Measurements from ENCODE around the gene PCGF3.

The PCGF3 gene, protein sequence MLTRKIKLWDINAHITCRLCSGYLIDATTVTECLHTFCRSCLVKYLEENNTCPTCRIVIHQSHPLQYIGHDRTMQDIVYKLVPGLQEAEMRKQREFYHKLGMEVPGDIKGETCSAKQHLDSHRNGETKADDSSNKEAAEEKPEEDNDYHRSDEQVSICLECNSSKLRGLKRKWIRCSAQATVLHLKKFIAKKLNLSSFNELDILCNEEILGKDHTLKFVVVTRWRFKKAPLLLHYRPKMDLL

DNA sequence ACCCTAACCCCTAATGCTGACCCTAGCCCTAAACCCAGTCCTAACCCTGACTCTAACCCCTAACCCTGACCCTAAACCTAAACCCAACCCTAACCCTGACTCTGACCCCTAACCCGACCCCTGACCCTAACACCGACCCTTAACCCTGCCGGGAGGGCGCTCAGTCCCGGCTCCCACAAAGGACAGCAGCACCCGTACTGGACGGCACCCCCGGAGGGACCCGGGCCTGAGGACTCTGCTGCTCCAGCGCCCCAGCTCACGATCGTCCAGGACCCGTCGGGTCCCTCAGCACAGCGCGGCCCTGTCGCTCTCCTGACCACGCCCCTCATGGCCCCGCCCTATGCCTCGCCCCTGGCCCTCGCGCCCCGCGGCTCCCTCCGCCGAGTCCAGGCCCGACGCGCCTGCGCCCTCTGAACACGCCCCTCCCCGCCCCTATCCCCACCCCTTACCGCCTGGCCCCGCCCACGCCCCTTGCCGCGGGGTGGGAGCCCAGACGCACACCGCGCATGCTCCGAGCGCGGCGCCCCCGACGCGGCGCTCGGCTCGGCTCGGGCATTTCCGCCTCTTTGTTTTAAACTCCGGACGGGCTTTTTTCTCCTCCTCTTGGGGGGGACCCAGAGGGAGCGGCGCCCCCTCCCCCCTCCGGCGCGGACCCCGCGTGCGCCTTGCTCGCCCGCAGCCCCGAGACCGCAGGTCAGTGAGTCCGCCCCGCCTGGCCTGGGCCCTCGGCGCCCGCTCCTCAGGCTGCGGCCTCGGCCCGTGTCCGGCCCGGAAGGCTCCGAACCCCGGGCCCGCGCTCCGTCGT is at the start of gene PCGF3:
PCGF3 (plus strand) TSS at position 555 of the 805 bp plus-strand sequence. CDS start 27,849 bp downstream, outside the sequence.
- no peaks in the 10 kb centered on the region for H3K9me3 ChIP-seq (ENCODE audit: control insufficient read depth in 5 of 5, low read length in 5 of 5)
- H3K27ac ChIP-seq (ENCODE audit: low read depth, low read length): peak within 1 kb of the TSS; percentile 57
- H3K9ac ChIP-seq (ENCODE audit: low read length in 5 of 5): peak within 1 kb of the TSS; percentile 93 to 100 (median 97)
- H3K4me3 ChIP-seq (ENCODE audit: low read depth in 1 of 5, low read length in 5 of 5): peak within 1 kb of the TSS; percentile 77 to 83 (median 78)
- H3K27me3 ChIP-seq (ENCODE audit: control insufficient read depth in 5 of 5, insufficient read depth in 4 of 5, low read length in 5 of 5): no peaks in the 10 kb centered on the region
- peaks cover 4 to 51% (median 36%) of the 10 kb centered on the region in 5 donors for H3K4me1 ChIP-seq (ENCODE audit: control insufficient read depth in 5 of 5, insufficient read depth in 5 of 5, low read length in 5 of 5)
- H3K36me3 ChIP-seq (ENCODE audit: control insufficient read depth in 5 of 5, insufficient read depth in 5 of 5, low read length in 5 of 5): peaks cover 0 to 3% (median 0%) of the 10 kb centered on the region in 5 donors

DNA sequence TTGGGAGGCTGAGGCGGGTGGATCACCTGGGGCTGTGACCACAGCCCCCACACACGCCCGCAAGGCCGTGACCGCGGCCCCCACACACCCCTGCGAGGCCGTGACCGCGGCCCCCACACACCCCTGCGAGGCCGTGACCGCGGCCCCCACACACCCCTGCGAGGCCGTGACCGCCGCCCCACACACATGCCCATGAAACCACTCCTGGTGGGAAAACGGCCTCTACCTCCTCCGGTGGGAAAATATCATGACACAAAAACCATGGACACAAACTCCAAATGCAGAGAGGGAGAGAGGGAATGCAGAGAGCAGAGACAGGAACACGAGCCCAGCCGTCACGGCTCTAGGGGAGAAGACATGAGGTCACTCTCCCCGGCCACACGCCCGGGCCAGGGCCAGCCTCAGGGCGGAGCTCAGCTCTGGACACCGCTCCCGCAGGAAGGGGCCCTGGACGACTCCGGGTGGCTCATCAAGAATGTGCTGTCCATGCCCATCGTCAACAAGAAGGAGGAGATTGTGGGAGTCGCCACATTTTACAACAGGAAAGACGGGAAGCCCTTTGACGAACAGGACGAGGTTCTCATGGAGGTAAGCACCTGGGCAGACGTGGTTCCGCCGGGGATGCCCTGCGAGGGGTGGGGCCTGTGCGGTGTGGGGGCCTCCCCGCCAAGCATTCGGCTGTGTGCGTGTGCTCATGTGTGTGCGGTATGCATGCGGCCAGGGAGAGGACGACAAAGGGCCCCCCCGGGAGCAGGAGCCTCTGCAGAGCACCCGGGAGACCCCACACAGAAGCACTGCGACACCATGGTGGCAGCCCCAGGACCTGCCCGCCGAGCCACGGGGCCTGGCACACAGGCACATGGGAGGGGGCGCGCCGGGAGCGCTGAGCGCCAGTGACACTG is 48.9 kb upstream of the PCGF3 start:
- Histone ChIP-seq H3K9me3 (ENCODE audit: control insufficient read depth in 5 of 5, low read length in 5 of 5) (no peaks in the 10 kb centered on the region), H3K4me3 (ENCODE audit: low read depth in 1 of 5, low read length in 5 of 5) (no peak overlapping the region), H3K4me1 (ENCODE audit: control insufficient read depth in 5 of 5, insufficient read depth in 5 of 5, low read length in 5 of 5) (peaks cover 0 to 3% (median 0%) of the 10 kb centered on the region in 5 donors), H3K27me3 (ENCODE audit: control insufficient read depth in 5 of 5, insufficient read depth in 4 of 5, low read length in 5 of 5) (peaks cover 6 to 27% (median 13%) of the 10 kb centered on the region in 5 donors), H3K9ac (ENCODE audit: low read length in 5 of 5) (no peak overlapping the region), H3K36me3 (ENCODE audit: control insufficient read depth in 5 of 5, insufficient read depth in 5 of 5, low read length in 5 of 5) (no peaks in the 10 kb centered on the region), H3K27ac (ENCODE audit: low read depth, low read length) (no peak overlapping the region)

DNA sequence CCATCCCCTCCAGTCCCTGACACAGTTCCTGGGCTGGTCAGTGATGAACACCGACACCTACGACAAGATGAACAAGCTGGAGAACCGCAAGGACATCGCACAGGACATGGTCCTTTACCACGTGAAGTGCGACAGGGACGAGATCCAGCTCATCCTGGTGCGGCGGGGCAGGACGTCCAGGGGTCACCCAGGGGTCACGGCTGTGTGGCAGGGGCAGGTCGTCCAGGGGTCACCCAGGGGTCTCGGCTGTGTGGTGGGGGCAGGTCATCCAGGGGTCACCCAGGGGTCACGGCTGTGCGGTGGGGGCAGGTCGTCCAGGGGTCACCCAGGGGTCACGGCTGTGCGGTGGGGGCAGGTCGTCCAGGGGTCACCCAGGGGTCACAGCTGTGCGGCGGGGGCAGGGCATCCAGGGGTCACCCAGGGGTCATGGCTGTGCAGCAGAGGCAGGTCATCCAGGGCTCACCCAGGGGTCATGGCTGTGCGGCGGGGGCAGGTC is 48.2 kb upstream of the PCGF3 start:
- no peaks in the 10 kb centered on the region for H3K9me3 ChIP-seq (ENCODE audit: control insufficient read depth in 5 of 5, low read length in 5 of 5)
- peaks cover 0 to 3% (median 0%) of the 10 kb centered on the region in 5 donors for H3K4me1 ChIP-seq (ENCODE audit: control insufficient read depth in 5 of 5, insufficient read depth in 5 of 5, low read length in 5 of 5)
- H3K27ac ChIP-seq (ENCODE audit: low read depth, low read length): no peak overlapping the region
- H3K4me3 ChIP-seq (ENCODE audit: low read depth in 1 of 5, low read length in 5 of 5): no peak overlapping the region
- H3K9ac ChIP-seq (ENCODE audit: low read length in 5 of 5): no peak overlapping the region
- H3K36me3 ChIP-seq (ENCODE audit: control insufficient read depth in 5 of 5, insufficient read depth in 5 of 5, low read length in 5 of 5): no peaks in the 10 kb centered on the region
- peaks cover 6 to 23% (median 17%) of the 10 kb centered on the region in 5 donors for H3K27me3 ChIP-seq (ENCODE audit: control insufficient read depth in 5 of 5, insufficient read depth in 4 of 5, low read length in 5 of 5)

DNA sequence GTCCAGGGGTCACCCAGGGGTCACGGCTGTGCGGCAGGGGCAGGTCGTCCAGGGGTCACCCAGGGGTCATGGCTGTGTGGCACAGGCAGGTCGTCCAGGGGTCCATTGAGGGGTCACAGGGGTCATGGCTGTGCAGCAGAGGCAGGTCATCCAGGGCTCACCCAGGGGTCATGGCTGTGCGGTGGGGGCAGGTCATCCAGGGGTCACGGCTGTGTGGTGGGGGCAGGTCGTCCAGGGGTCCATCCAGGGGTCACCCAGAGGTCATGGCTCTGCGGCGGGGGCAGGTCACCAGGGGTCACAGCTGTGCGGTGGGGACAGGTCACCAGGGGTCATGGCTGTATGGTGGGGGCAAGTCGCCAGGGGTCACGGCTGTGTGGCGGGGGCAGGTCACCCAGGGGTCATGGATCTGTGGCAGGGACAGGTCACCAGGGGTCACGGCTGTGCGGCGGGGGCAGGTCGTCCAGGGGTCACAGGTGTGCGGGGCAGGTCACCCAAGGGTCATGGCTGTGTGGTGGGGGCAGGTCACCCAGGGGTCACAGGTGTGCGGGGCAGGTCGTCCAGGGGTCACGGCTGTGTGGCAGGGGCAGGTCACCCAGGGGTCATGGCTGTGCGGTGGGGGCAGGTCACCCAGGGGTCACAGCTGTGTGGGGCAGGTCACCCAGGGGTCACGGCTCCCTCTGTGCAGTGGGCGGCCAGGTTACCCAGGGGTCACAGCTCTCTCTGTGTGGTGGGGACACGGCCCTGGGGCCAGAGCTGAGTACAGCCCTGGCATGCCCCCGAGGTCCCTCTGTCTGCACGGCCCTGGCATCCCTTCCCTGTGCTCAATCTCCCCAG is 47.6 kb upstream of the PCGF3 start:
- no peak overlapping the region for H3K27ac ChIP-seq (ENCODE audit: low read depth, low read length)
- H3K36me3 ChIP-seq (ENCODE audit: control insufficient read depth in 5 of 5, insufficient read depth in 5 of 5, low read length in 5 of 5): no peaks in the 10 kb centered on the region
- H3K4me3 ChIP-seq (ENCODE audit: low read depth in 1 of 5, low read length in 5 of 5): no peak overlapping the region
- H3K9ac ChIP-seq (ENCODE audit: low read length in 5 of 5): no peak overlapping the region
- H3K27me3 ChIP-seq (ENCODE audit: control insufficient read depth in 5 of 5, insufficient read depth in 4 of 5, low read length in 5 of 5): peaks cover 6 to 25% (median 18%) of the 10 kb centered on the region in 5 donors
- H3K4me1 ChIP-seq (ENCODE audit: control insufficient read depth in 5 of 5, insufficient read depth in 5 of 5, low read length in 5 of 5): peaks cover 0 to 3% (median 1%) of the 10 kb centered on the region in 5 donors
- H3K9me3 ChIP-seq (ENCODE audit: control insufficient read depth in 5 of 5, low read length in 5 of 5): no peaks in the 10 kb centered on the region

DNA sequence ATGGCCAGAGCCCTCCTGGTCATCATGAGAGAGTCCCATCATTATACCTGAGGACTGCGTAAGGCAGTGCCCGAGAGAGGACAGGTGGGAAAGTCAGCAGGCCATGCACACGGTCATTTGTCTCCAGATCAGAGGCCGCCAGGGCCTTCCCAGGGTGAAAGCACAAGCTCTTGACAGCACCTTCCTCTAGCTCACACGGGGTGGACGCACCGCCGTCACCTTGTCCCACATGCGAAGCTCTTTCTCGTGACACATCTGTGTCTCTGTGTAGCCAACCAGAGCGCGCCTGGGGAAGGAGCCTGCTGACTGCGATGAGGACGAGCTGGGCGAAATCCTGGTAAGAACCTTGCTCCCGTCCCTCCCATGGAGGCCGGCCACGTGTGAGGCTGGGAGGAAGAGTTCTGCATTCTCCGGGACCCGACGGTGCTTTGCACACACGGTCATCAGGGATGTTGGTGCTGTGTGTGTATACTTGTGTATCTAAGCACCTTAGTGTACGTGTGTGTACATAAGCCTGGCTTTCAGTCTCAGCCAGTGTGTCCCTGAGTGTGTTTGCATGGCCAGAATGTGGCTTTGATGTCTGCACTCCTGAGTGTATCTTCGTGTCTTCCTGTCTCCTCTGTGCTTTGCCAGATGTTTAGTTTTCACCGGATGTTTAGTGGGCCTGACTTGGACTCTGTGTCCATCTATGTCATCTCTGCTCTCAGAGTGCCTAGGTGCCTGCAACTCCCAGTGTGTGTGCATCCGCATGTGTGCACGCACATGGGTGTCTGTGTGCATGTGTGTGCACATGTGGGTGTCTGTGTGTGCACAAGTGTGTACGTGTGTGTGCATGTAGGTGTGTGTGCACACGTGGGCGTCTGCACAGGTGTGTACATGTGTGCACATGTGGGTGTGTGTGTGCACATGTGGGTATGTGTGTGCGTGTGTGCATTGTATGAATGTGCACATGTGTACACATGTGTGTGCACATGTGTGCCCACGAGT is 46.7 kb upstream of the PCGF3 start:
- no peaks in the 10 kb centered on the region for H3K36me3 ChIP-seq (ENCODE audit: control insufficient read depth in 5 of 5, insufficient read depth in 5 of 5, low read length in 5 of 5)
- H3K27ac ChIP-seq (ENCODE audit: low read depth, low read length): no peak overlapping the region
- peaks cover 0 to 11% (median 8%) of the 10 kb centered on the region in 5 donors for H3K4me1 ChIP-seq (ENCODE audit: control insufficient read depth in 5 of 5, insufficient read depth in 5 of 5, low read length in 5 of 5)
- H3K9ac ChIP-seq (ENCODE audit: low read length in 5 of 5): no peak overlapping the region
- no peak overlapping the region for H3K4me3 ChIP-seq (ENCODE audit: low read depth in 1 of 5, low read length in 5 of 5)
- H3K9me3 ChIP-seq (ENCODE audit: control insufficient read depth in 5 of 5, low read length in 5 of 5): no peaks in the 10 kb centered on the region
- H3K27me3 ChIP-seq (ENCODE audit: control insufficient read depth in 5 of 5, insufficient read depth in 4 of 5, low read length in 5 of 5): peaks cover 6 to 27% (median 21%) of the 10 kb centered on the region in 5 donors

DNA sequence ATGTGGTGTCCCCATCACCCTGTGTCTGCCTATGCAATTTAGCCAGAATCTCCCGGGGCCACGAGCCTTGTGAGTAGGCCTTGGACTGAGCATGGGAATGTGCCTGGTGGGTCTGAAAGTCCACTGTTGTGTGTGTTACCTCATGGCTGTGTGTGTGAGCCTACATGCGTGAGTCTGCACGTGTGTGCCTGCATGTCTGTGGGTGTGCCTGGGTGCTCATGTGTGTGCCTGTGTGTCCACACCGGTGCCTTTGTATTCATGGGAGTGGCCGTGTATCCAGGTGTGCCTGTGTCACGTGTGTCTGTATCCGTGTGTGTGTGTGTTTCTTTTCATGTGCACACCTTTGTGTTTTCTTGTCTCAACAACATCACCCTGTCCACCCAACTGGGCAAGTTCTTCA is 45.8 kb upstream of the PCGF3 start:
- Histone ChIP-seq H3K9me3 (ENCODE audit: control insufficient read depth in 5 of 5, low read length in 5 of 5) (no peaks in the 10 kb centered on the region), H3K27ac (ENCODE audit: low read depth, low read length) (no peak overlapping the region), H3K9ac (ENCODE audit: low read length in 5 of 5) (no peak overlapping the region), H3K4me1 (ENCODE audit: control insufficient read depth in 5 of 5, insufficient read depth in 5 of 5, low read length in 5 of 5) (peaks cover 0 to 13% (median 11%) of the 10 kb centered on the region in 5 donors), H3K4me3 (ENCODE audit: low read depth in 1 of 5, low read length in 5 of 5) (no peak overlapping the region), H3K36me3 (ENCODE audit: control insufficient read depth in 5 of 5, insufficient read depth in 5 of 5, low read length in 5 of 5) (no peaks in the 10 kb centered on the region), H3K27me3 (ENCODE audit: control insufficient read depth in 5 of 5, insufficient read depth in 4 of 5, low read length in 5 of 5) (peaks cover 6 to 25% (median 18%) of the 10 kb centered on the region in 5 donors)

DNA sequence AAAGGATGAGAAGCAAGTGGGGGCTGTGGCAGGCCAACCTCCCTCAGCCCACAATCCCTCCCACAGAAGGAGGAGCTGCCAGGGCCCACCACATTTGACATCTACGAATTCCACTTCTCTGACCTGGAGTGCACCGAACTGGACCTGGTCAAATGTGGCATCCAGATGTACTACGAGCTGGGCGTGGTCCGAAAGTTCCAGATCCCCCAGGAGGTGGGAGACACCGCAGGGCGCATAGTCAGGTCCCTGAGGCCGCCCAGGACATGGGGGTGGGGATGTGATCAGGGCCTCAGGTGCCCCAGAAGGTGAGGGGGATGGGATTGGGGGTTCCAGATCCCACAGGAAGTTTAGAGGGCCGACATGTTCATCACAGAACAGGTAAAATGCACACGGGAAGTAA is 45.2 kb upstream of the PCGF3 start:
- peaks cover 0 to 13% (median 11%) of the 10 kb centered on the region in 5 donors for H3K4me1 ChIP-seq (ENCODE audit: control insufficient read depth in 5 of 5, insufficient read depth in 5 of 5, low read length in 5 of 5)
- no peak overlapping the region for H3K9ac ChIP-seq (ENCODE audit: low read length in 5 of 5)
- H3K36me3 ChIP-seq (ENCODE audit: control insufficient read depth in 5 of 5, insufficient read depth in 5 of 5, low read length in 5 of 5): no peaks in the 10 kb centered on the region
- no peak overlapping the region for H3K4me3 ChIP-seq (ENCODE audit: low read depth in 1 of 5, low read length in 5 of 5)
- no peaks in the 10 kb centered on the region for H3K9me3 ChIP-seq (ENCODE audit: control insufficient read depth in 5 of 5, low read length in 5 of 5)
- peaks cover 6 to 25% (median 15%) of the 10 kb centered on the region in 5 donors for H3K27me3 ChIP-seq (ENCODE audit: control insufficient read depth in 5 of 5, insufficient read depth in 4 of 5, low read length in 5 of 5)
- no peak overlapping the region for H3K27ac ChIP-seq (ENCODE audit: low read depth, low read length)

DNA sequence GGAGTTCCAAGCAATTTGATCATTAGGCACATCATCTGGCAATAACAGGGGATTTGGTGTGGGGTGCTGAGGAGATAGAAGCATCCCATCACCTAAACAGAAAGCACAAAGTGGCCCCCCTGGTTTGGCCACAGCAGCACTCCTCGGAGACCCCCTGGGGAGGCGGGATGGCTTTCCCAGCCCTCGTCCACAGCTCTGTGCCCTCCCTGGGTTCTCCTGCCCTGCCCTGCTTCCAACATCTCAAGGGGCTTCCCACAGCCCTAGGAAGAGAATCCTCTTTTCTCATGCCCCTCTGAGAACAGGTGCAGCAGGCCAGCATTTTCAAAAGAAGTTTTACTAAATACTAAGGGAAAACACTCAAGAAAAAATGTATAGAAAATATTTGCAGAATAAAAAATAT is 44.4 kb upstream of the PCGF3 start:
- Histone ChIP-seq H3K36me3 (ENCODE audit: control insufficient read depth in 5 of 5, insufficient read depth in 5 of 5, low read length in 5 of 5) (no peaks in the 10 kb centered on the region), H3K4me1 (ENCODE audit: control insufficient read depth in 5 of 5, insufficient read depth in 5 of 5, low read length in 5 of 5) (peaks cover 0 to 13% (median 11%) of the 10 kb centered on the region in 5 donors), H3K27me3 (ENCODE audit: control insufficient read depth in 5 of 5, insufficient read depth in 4 of 5, low read length in 5 of 5) (peaks cover 2 to 26% (median 14%) of the 10 kb centered on the region in 5 donors)

More for the DNA sequence above, 44.4 kb upstream of the PCGF3 start:
- Histone ChIP-seq H3K9ac (ENCODE audit: low read length in 5 of 5) (no peak overlapping the region), H3K4me3 (ENCODE audit: low read depth in 1 of 5, low read length in 5 of 5) (no peak overlapping the region), H3K27ac (ENCODE audit: low read depth, low read length) (no peak overlapping the region), H3K9me3 (ENCODE audit: control insufficient read depth in 5 of 5, low read length in 5 of 5) (no peaks in the 10 kb centered on the region)

Measured in subcutaneous abdominal adipose tissue (tissue), 5 donors.